Activated CD4-positive, alpha-beta T cell treated with anti-CD3 and anti-CD28 coated beads for 24 hours (primary cell): ENCODE measurements around the gene GFY.
"Not testable (repeated sequence)": the region's sequence is repeated elsewhere in the genome, so short reads cannot be mapped to it uniquely, and the experiment has no call there.

ENCODE experiments used
- DNase-seq, 2 donors: peaks; one replicate each; pipeline ENCODE4 v3.0.0-alpha.2; 2020; ENCODE audit warnings: low read depth in 2 of 2

The GFY gene

GRCh38 chr19:49443366-49444099 is 18.3 kb downstream of the GFY start:
- DNase-seq: peak; percentile 91 to 93

DNA sequence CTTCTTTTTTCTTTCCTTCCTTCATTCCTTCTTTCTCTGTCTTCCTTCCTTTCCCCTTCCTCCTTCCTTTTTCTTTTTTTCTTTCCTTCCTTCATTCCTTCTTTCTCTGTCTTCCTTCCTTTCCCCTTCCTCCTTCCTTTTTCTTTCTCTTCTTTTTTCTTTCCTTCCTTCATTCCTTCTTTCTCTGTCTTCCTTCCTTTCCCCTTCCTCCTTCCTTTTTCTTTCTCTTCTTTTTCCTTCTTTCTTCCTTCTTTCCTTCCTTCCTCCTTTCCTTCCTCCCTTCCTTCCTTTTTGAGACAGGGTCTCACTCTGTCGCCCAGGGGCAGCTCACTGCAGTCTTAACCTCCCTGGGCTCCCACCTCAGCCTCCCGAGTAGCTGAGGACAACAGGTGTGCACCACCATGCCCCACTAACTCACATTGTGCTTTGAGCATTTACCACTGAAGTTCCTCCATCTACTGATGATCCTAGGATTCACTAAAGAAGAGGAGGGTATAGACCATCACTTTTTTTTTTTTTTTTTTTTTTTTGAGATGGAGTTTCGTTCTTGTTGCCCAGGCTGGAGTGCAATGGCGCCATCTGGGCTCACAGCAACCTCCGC is 19.0 kb downstream of the GFY start:
- not testable (repeated sequence) for DNase-seq

DNA sequence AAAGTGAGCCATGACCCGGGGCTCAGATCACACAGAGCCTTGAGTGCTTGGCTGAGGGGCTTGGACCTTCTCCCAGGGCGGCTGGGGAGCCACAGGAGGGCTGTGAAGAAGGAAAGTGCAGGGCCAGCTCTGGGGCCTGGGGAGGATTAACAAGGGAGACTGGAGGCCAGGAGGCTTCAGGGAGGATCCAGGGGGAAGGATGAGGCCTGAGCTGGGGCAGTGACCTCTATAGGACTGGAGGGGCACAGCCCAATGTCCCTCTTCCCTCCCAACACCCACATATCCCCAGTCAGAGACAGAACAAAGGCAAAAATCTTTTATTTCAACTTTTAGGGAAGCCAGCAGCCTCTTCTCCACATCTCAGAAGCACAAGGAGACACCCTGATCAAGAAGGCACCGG is 20.8 kb downstream of the GFY start:
- DNase-seq: no peak

GRCh38 chr19:49447485-49448431 is 22.6 kb downstream of the GFY start:
- no peak for DNase-seq

DNA sequence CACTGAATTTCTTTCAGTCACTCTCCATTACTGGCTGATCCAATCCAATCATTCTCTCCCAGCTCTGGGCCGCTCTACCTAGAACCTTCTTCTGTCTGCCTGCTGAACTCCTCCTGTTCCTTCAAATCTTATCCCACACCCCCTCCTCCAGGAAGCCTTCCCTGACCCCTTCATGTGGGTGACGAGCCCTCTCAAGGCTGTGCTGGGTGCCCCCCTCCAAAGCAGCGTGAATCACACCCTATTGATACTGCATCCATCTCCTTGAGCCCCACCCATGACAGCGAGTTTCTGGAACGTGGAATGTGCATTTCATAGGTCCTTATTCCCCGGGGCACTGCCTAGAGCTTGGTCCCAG is 23.2 kb downstream of the GFY start:
- no peak for DNase-seq

GRCh38 chr19:49450405-49450804 is 25.2 kb downstream of the GFY start:
- no peak for DNase-seq

- peak; percentile 91 to 92 for DNase-seq
Observed at GRCh38 chr19:49451430-49452181, 26.4 kb downstream of the GFY start, which contains the start of gene PIH1D1. Gene PIH1D1, minus strand, starts transcription at chr19:49451814. Its CDS starts 240 bp downstream, at chr19:49451574.

GRCh38 chr19:49453013-49453756 is 28.0 kb downstream of the GFY start, which contains the start of gene ALDH16A1:
Gene ALDH16A1, plus strand, starts transcription at chr19:49453225. Its CDS starts 107 bp downstream, at chr19:49453332.
- peak; percentile 96 for DNase-seq

GRCh38 chr19:49453757-49454240 is 28.6 kb downstream of the GFY start:
- DNase-seq: no peak

GRCh38 chr19:49455773-49456172 is 30.6 kb downstream of the GFY start:
- DNase-seq: no peak

- no peak for DNase-seq
Observed at GRCh38 chr19:49456326-49456725, 31.1 kb downstream of the GFY start.

DNA sequence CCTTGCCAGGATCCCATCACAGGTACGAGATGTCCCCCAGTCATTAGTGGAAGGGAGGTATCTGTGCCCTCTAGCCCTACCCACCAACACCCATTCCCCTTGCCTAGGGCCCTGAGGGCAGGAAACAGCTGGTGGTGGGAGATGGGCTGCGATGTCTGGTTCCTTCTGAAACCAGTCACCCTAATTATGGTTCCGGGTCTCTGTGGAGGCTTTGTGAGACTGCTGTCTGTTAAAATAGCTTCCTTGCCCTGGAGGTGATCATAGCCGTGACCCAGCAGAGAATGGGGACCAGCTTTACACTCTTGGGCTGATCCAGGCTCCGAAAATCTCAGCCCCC is 33.3 kb downstream of the GFY start:
- DNase-seq: no peak

- no peak for DNase-seq
Observed at GRCh38 chr19:49459388-49459787, 34.2 kb downstream of the GFY start.

- not testable (repeated sequence) for DNase-seq
Observed at GRCh38 chr19:49461130-49461529, 35.9 kb downstream of the GFY start.

GRCh38 chr19:49461656-49462055 is 36.5 kb downstream of the GFY start:
- no peak for DNase-seq

DNA sequence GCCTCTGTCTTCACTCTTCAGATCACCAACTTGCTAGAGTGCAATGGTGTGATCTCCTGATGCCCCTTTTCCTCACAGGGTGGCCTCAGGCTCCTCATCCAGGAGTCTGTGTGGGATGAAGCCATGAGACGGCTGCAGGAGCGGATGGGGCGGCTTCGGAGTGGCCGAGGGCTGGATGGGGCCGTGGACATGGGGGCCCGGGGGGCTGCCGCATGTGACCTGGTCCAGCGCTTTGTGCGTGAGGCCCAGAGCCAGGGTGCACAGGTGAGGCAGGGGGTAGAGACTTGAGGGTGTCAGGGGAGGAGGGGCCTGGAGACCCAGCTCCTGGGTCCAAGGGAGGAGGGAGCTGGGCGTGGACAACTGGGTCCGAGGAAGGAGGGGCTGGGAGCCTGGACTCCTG is 37.3 kb downstream of the GFY start:
- DNase-seq: no peak

DNA sequence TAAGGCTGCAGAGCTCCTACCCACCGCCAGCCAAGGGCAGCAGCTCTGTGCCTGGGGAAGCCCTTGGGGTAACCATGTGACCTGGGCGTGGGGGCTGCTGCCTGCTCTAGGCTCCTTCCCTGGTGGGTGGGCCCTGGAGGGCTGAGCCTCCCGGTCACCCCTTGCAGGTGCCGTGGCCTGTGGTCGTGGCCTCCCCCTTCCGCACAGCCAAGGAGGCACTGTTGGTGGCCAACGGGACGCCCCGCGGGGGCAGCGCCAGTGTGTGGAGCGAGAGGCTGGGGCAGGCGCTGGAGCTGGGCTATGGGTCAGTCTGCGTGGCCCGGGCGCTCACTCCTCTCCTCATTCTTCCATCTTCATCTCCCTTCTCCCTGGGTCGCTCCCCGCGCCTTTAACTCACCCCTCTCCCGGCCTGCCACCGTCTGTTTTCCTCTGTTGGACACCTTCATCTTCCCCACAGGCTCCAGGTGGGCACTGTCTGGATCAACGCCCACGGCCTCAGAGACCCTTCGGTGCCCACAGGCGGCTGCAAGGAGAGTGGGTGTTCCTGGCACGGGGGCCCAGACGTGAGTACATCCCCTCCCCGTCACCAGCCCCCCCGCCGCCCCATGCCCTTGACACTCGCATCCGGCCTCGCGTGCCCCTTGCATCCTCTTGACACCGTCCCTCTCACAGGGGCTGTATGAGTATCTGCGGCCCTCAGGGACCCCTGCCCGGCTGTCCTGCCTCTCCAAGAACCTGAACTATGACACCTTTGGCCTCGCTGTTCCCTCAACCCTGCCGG is 39.0 kb downstream of the GFY start:
- DNase-seq: no peak

DNA sequence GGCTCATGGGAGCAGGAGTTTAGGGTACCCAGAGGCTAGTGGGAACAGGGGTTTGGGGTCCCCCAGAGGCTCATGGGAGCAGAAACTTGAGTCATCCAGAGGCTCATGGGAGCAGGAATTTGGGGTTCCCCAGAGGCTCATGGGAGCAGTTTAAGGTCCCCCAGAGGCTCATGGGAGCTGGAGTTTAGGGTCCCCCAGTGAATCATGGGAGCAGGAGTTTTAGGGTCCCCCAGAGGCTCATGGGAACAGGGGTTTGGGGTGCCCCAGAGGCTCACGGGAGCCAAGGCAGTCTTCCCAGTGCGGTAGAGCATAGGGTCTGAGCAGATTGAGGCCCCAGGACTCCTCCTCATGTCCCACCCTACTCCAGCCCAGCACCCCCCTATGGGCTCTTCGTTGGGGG is 40.2 kb downstream of the GFY start:
- DNase-seq: no peak

DNA sequence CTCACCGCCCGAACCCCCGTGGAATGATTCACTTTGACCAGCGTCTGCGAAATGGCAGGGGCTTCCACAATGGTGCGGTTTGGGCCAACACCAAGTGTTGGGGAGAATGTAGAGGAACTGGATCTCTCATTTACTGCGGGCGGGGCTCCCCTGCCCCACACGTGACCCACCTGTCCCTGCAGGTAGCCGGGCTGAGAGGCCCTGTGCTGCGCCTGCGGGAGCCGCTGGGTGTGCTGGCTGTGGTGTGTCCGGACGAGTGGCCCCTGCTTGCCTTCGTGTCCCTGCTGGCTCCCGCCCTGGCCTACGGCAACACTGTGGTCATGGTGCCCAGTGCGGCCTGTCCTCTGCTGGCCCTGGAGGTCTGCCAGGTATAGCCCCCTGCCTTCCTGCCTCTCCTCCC is 43.0 kb downstream of the GFY start:
- no peak for DNase-seq
